GM21447 (cell line): ENCODE data around the gene POT1.

Experiments
- ATAC-seq: cut with Tn5 transposase; IDR thresholded peaks from one replicate; pipeline ENCODE4 v1.9.1; 2021; ENCODE audit not compliant: unreplicated experiment

POT1 gene

GRCh38 chr7:124773938-124774337, 155.7 kb downstream of the POT1 start:
- ATAC-seq = no peak

GRCh38 chr7:124773339-124773738, 156.3 kb downstream of the POT1 start:
- no peak for ATAC-seq
